H9 (cell line): Measurements from ENCODE around the gene KLK1. TPM values are rescaled to one million over a fixed set of nuclear protein-coding genes. Genes with fewer than 3 reads are reported as not detected.

Experiments
- DNase-seq: peaks from one replicate; pipeline ENCODE4 v3.0.0-alpha.2; 2017
- H2AFZ ChIP-seq: one replicate; pipeline ENCODE4 v1.6.1; 2013; ENCODE audit warnings: mild to moderate bottlenecking, low read length, control low read depth, moderate library complexity
- H2AK5ac ChIP-seq: 2 replicates; pipeline ENCODE4 v1.6.1; 2013; ENCODE audit warnings: low read length, control low read depth, mixed read lengths; ENCODE audit not compliant: insufficient read length
- H2BK120ac ChIP-seq: one replicate; pipeline ENCODE4 v1.6.1; 2013; ENCODE audit warnings: low read depth, mild to moderate bottlenecking, low read length, control low read depth, inconsistent platforms; ENCODE audit not compliant: poor library complexity, severe bottlenecking
- H2BK12ac ChIP-seq: 2 replicates; pipeline ENCODE4 v1.6.1; 2013; ENCODE audit warnings: low read length, control low read depth, mixed read lengths, low read depth; ENCODE audit not compliant: insufficient read length
- H2BK15ac ChIP-seq: 2 replicates; pipeline ENCODE4 v1.6.1; 2013; ENCODE audit warnings: low read depth, low read length, control low read depth
- H2BK20ac ChIP-seq: one replicate; pipeline ENCODE4 v1.6.1; 2013; ENCODE audit warnings: low read depth, mild to moderate bottlenecking, low read length, control low read depth, inconsistent platforms; ENCODE audit not compliant: poor library complexity, severe bottlenecking
- H2BK5ac ChIP-seq: 2 replicates; pipeline ENCODE4 v1.6.1; 2013; ENCODE audit warnings: low read length, control low read depth, mixed read lengths; ENCODE audit not compliant: insufficient read length
- H3K14ac ChIP-seq: 2 replicates; pipeline ENCODE4 v1.6.1; 2013; ENCODE audit warnings: low read length, control low read depth; ENCODE audit not compliant: insufficient read depth
- H3K18ac ChIP-seq: 2 replicates; pipeline ENCODE4 v1.6.1; 2013; ENCODE audit warnings: low read depth, mild to moderate bottlenecking, mixed read lengths, low read length, control low read depth; ENCODE audit not compliant: insufficient read length
- H3K23ac ChIP-seq: 2 replicates; pipeline ENCODE4 v1.6.1; 2013; ENCODE audit warnings: low read length, control low read depth, mixed read lengths, low read depth; ENCODE audit not compliant: insufficient read length
- H3K23me2 ChIP-seq: 2 replicates; pipeline ENCODE4 v1.6.1; 2013; ENCODE audit warnings: low read depth, mild to moderate bottlenecking, mixed read lengths, low read length, control low read depth; ENCODE audit not compliant: insufficient read length, poor library complexity, severe bottlenecking
- H3K27ac ChIP-seq: 2 replicates; pipeline ENCODE4 v1.5.1; 2013; ENCODE audit warnings: low read length, control low read depth, mixed read lengths, low read depth; ENCODE audit not compliant: insufficient read length
- H3K27me3 ChIP-seq: 2 replicates; pipeline ENCODE4 v1.6.1; 2013; ENCODE audit warnings: low read length, control low read depth, inconsistent platforms; ENCODE audit not compliant: insufficient read depth
- H3K4ac ChIP-seq: 2 replicates; pipeline ENCODE4 v1.6.1; 2013; ENCODE audit warnings: low read depth, mild to moderate bottlenecking, control low read depth, inconsistent platforms, low read length, moderate library complexity
- H3K4me1 ChIP-seq: 2 replicates; pipeline ENCODE4 v1.6.1; 2013; ENCODE audit warnings: low read length, control low read depth, inconsistent platforms; ENCODE audit not compliant: insufficient read depth
- H3K4me2 ChIP-seq: 2 replicates; pipeline ENCODE4 v1.6.1; 2013; ENCODE audit warnings: low read length, control low read depth, mixed read lengths; ENCODE audit not compliant: insufficient read length, insufficient read depth
- H3K56ac ChIP-seq: 2 replicates; pipeline ENCODE4 v1.6.1; 2013; ENCODE audit warnings: low read depth, mild to moderate bottlenecking, mixed read lengths, low read length, control low read depth; ENCODE audit not compliant: insufficient read length
- H3K79me1 ChIP-seq: 2 replicates; pipeline ENCODE4 v1.6.1; 2013; ENCODE audit warnings: low read depth, mild to moderate bottlenecking, moderate library complexity, low read length, control low read depth, inconsistent platforms; ENCODE audit not compliant: insufficient read depth, poor library complexity, severe bottlenecking
- H3K79me2 ChIP-seq: 2 replicates; pipeline ENCODE4 v1.6.1; 2013; ENCODE audit warnings: low read length, control low read depth, inconsistent platforms; ENCODE audit not compliant: insufficient read depth
- H3K9ac ChIP-seq: 2 replicates; pipeline ENCODE4 v1.6.1; 2013; ENCODE audit warnings: low read length, control low read depth, mixed read lengths; ENCODE audit not compliant: insufficient read length; ENCODE audit errors: extremely low read depth
- H3K9me3 ChIP-seq: one replicate; pipeline ENCODE4 v1.6.1; 2013; ENCODE audit warnings: low read depth, low read length, inconsistent platforms; ENCODE audit not compliant: control insufficient read depth
- H3T11ph ChIP-seq: one replicate; pipeline ENCODE4 v1.6.1; 2013; ENCODE audit warnings: mild to moderate bottlenecking, low read length, control low read depth, inconsistent platforms
- H4K20me1 ChIP-seq: one replicate; pipeline ENCODE4 v1.6.1; 2013; ENCODE audit not compliant: control insufficient read depth, insufficient read length, insufficient read depth
- H4K5ac ChIP-seq: 2 replicates; pipeline ENCODE4 v1.6.1; 2013; ENCODE audit warnings: low read depth, mild to moderate bottlenecking, mixed read lengths, low read length, control low read depth; ENCODE audit not compliant: insufficient read length
- H4K8ac ChIP-seq: replicated peaks from 2 replicates; pipeline ENCODE4 v1.6.1; 2013; ENCODE audit warnings: low read length, control low read depth, mixed read lengths, low read depth; ENCODE audit not compliant: insufficient read length
- H4K91ac ChIP-seq: 2 replicates; pipeline ENCODE4 v1.6.1; 2013; ENCODE audit warnings: low read depth, mild to moderate bottlenecking, moderate library complexity, mixed read lengths, low read length, control low read depth; ENCODE audit not compliant: insufficient read length
- H3K27ac Mint-ChIP-seq, 3 experiments: 2 replicates in 2 of 3; 3 replicates in 1 of 3; pipeline ENCODE4 v1.8.0; 2020 to 2021; ENCODE audit warnings: mixed read lengths in 3 of 3, mild to moderate bottlenecking in 1 of 3, moderate library complexity in 1 of 3
- H3K27me3 Mint-ChIP-seq: 2 replicates; pipeline ENCODE4 v1.8.0; 2021; ENCODE audit warnings: low read depth, mild to moderate bottlenecking, moderate library complexity, mixed read lengths
- H3K36me3 Mint-ChIP-seq, 3 experiments: 2 replicates in 2 of 3; 3 replicates in 1 of 3; pipeline ENCODE4 v1.8.0; 2020 to 2021; ENCODE audit warnings: low read depth in 3 of 3, mixed read lengths in 3 of 3; ENCODE audit not compliant: insufficient read depth in 1 of 3
- H3K4me1 Mint-ChIP-seq, 2 experiments: 2 replicates each; pipeline ENCODE4 v1.8.0; 2020; ENCODE audit warnings: mixed read lengths in 2 of 2
- H3K4me3 Mint-ChIP-seq, 2 experiments: 2 replicates in 1 of 2; 3 replicates in 1 of 2; pipeline ENCODE4 v1.8.0; 2020 to 2021; ENCODE audit warnings: mild to moderate bottlenecking in 2 of 2, mixed read lengths in 2 of 2, moderate library complexity in 1 of 2
- H3K9me3 Mint-ChIP-seq, 2 experiments: 2 replicates in 1 of 2; 3 replicates in 1 of 2; pipeline ENCODE4 v1.8.0; 2020; ENCODE audit warnings: mild to moderate bottlenecking in 2 of 2, mixed read lengths in 2 of 2, moderate library complexity in 1 of 2
- CTCF ChIP-seq: fragments of 200-600 bp; sonication (generic); conservative IDR thresholded peaks from 3 replicates; pipeline ENCODE4 v1.8.0; 2021; ENCODE audit warnings: antibody characterized with exemption, mild to moderate bottlenecking
- WGBS: extraction: QIAGEN DNeasy Blood & Tissue Kit; methylation state at CpG from one replicate; pipeline ENCODE4 v1.1.7; 2013; ENCODE audit warnings: missing lambda C conversion rate, low lambda C conversion rate, mixed read lengths; ENCODE audit not compliant: insufficient read length; ENCODE audit errors: extremely low coverage; 5-methylcytosine and 5-hydroxymethylcytosine counted together
- total RNA-seq: library from RNA; stranded (reverse); gene quantifications from 2 replicates; pipeline ENCODE4 v1.2.1, GENCODE V29; 2021

The KLK1 gene
- total RNA-seq, 1 experiment from 2014 or later: 2.3 TPM

GRCh38 chr19:50843701-50844221 lies 20.2 kb upstream of the KLK1 start:
- Histone ChIP-seq H2BK15ac (no peak overlapping the region), H3K4me2 (no peak overlapping the region), H3K23ac (no peak overlapping the region), H3K14ac (no peak overlapping the region), H2BK120ac (no peak overlapping the region), H2BK5ac (no peak overlapping the region), H3K79me1 (no peaks in the 10 kb centered on the region), H3K9ac (no peak overlapping the region), H3K27ac (no peak overlapping the region), H2AFZ (no peak overlapping the region), H2BK20ac (no peak overlapping the region), H3K23me2 (no peaks in the 10 kb centered on the region), H3K27me3 (0 out of 2 replicates have a peak, but pooled peaks cover 2% of the 10 kb centered on the region), H4K5ac (no peak overlapping the region), H4K8ac (no peak overlapping the region), H4K91ac (no peak overlapping the region), H4K20me1 (no peaks in the 10 kb centered on the region), H3K4ac (no peak overlapping the region), H3T11ph (no peak overlapping the region), H3K79me2 (no peaks in the 10 kb centered on the region), H3K56ac (no peak overlapping the region), H2BK12ac (no peak overlapping the region), H3K18ac (no peak overlapping the region), H3K4me1 (no peaks in the 10 kb centered on the region), H2AK5ac (no peak overlapping the region), H3K9me3 (no peaks in the 10 kb centered on the region)
- Mint-ChIP-seq H3K36me3 (no peaks in the 10 kb centered on the region), H3K27me3 (peaks cover 75% of the 10 kb centered on the region), H3K27ac (no peak overlapping the region), H3K9me3 (peaks cover 0 to 8% of the 10 kb centered on the region in 2 experiments; a peak in 3 of 5 replicates), H3K4me3 (no peak overlapping the region), H3K4me1 (peaks cover 13 to 14% of the 10 kb centered on the region in 2 experiments)
- no peak for DNase-seq
- no CpG with 5 or more reads among the region's 7 CpGs for WGBS
- no peak for TF ChIP-seq CTCF
